HepG2 (cell line): ENCODE results near the gene PDZD8. TPM values are rescaled to one million over a fixed set of nuclear protein-coding genes. Genes with fewer than 3 reads are reported as not detected.

ENCODE experiments used
- CBX5 ChIP-seq: sonication (generic); formaldehyde crosslinking; IDR thresholded peaks from 2 replicates; pipeline ENCODE4 v1.4.0; 2020; ENCODE audit warnings: missing genetic modification reagents, borderline replicate concordance
- EHMT2 ChIP-seq: fragments of 200-600 bp; sonication (generic); IDR thresholded peaks from 2 replicates; pipeline ENCODE4 v1.7.0; 2017; ENCODE audit warnings: antibody characterized with exemption, low read depth, low read length, borderline replicate concordance
- HNRNPH1 ChIP-seq: fragments of 200-400 bp; formaldehyde crosslinking; optimal IDR thresholded peaks from 2 replicates; pipeline ENCODE3; 2017; ENCODE audit warnings: mild to moderate bottlenecking, low read depth, low read length
- JDP2 ChIP-seq: sonication (generic); formaldehyde crosslinking; IDR thresholded peaks from 2 replicates; pipeline ENCODE4 v1.8.1; 2022; ENCODE audit warnings: missing genetic modification reagents, borderline replicate concordance
- RARG ChIP-seq: sonication (generic); formaldehyde crosslinking; IDR thresholded peaks from 2 replicates; pipeline ENCODE4 v1.4.0; 2020; ENCODE audit warnings: low read depth, mild to moderate bottlenecking, missing genetic modification reagents
- TCF12 ChIP-seq, 2 experiments: fragments of 450-650 bp in 1 of 2; sonication (generic) in 1 of 2; formaldehyde crosslinking in 1 of 2; IDR thresholded peaks; 2 replicates each; pipeline versions ENCODE4 v1.6.1 to v1.8.0; 2017 to 2022; ENCODE audit warnings: antibody characterized with exemption in 1 of 2, mild to moderate bottlenecking in 1 of 2, missing genetic modification reagents in 1 of 2, moderate library complexity in 1 of 2
- TEAD3 ChIP-seq: optimal IDR thresholded peaks from 2 replicates; pipeline ENCODE3; 2016; ENCODE audit warnings: borderline replicate concordance
- ZMYM4 ChIP-seq: sonication (generic); formaldehyde crosslinking; IDR thresholded peaks from 2 replicates; pipeline ENCODE4 v1.8.1; 2023; ENCODE audit warnings: mild to moderate bottlenecking, missing genetic modification reagents
- ZNF230 ChIP-seq: sonication (generic); formaldehyde crosslinking; IDR thresholded peaks from 2 replicates; pipeline ENCODE4 v1.4.0; 2020; ENCODE audit warnings: mild to moderate bottlenecking, missing genetic modification reagents
- ZNF326 ChIP-seq: sonication (generic); formaldehyde crosslinking; IDR thresholded peaks from 2 replicates; pipeline ENCODE4 v1.4.0; 2020; ENCODE audit warnings: missing genetic modification reagents, borderline replicate concordance
- ZNF333 ChIP-seq: sonication (generic); formaldehyde crosslinking; IDR thresholded peaks from 2 replicates; pipeline ENCODE4 v1.4.0; 2020; ENCODE audit warnings: mild to moderate bottlenecking, missing genetic modification reagents, borderline replicate concordance
- ZNF878 ChIP-seq: sonication (generic); formaldehyde crosslinking; IDR thresholded peaks from 2 replicates; pipeline ENCODE4 v1.8.1; 2023; ENCODE audit warnings: mild to moderate bottlenecking, missing genetic modification reagents, moderate library complexity
- ZSCAN25 ChIP-seq: sonication (generic); formaldehyde crosslinking; IDR thresholded peaks from 2 replicates; pipeline ENCODE4 v1.8.0; 2022; ENCODE audit warnings: mild to moderate bottlenecking, missing genetic modification reagents
- polyA plus RNA-seq, 8 experiments: library from polyadenylated mRNA; depleted of rRNA in 3 of 8; stranded (reverse) in 7 of 8; unstranded in 1 of 8; fragments of >200 nt; fragmentation: Illumina TruSeq in 4 of 8; extraction: Trizol in 4 of 8; gene quantifications; 2 replicates each; pipeline versions ENCODE4 v1.2.1 to v1.2.3, GENCODE V29; 2011 to 2016; ENCODE audit warnings: low read depth in 4 of 8, missing spikeins in 1 of 8, mixed read lengths in 1 of 8; ENCODE audit not compliant: insufficient read depth in 1 of 8
- total RNA-seq, 5 experiments: library from RNA; depleted of rRNA; stranded (reverse); fragments of >200 nt; fragmentation: Illumina TruSeq; extraction: Trizol; gene quantifications; 2 replicates each; pipeline ENCODE4 v1.2.3, GENCODE V29; 2016; ENCODE audit warnings: low read depth in 1 of 5
- TF ChIP-seq, protein P1 (sequence below): sonication (generic); formaldehyde crosslinking; conservative IDR thresholded peaks from 2 replicates; pipeline ENCODE4 v1.8.1; 2023; ENCODE audit warnings: missing genetic modification reagents
- TF ChIP-seq, protein P2 (sequence below): sonication (generic); formaldehyde crosslinking; IDR thresholded peaks from 2 replicates; pipeline ENCODE4 v1.4.0; 2020; ENCODE audit warnings: mild to moderate bottlenecking, low read depth, missing genetic modification reagents
- TF ChIP-seq, protein P3 (sequence below): sonication (generic); formaldehyde crosslinking; IDR thresholded peaks from 2 replicates; pipeline ENCODE4 v1.8.1; 2023; ENCODE audit warnings: mild to moderate bottlenecking, moderate library complexity, missing genetic modification reagents
- TF ChIP-seq, protein P4 (sequence below): sonication (generic); formaldehyde crosslinking; IDR thresholded peaks from 2 replicates; pipeline ENCODE4 v1.4.0; 2020; ENCODE audit warnings: low read depth, mild to moderate bottlenecking, missing genetic modification reagents
- TF ChIP-seq, protein P5 (sequence below): IDR thresholded peaks from 2 replicates; pipeline ENCODE4 v1.6.1; 2016
- TF ChIP-seq, protein P6 (sequence below): IDR thresholded peaks from 2 replicates; pipeline ENCODE4 v1.6.1; 2018; ENCODE audit warnings: missing genetic modification reagents
- TF ChIP-seq, protein P7 (sequence below): sonication (generic); formaldehyde crosslinking; conservative IDR thresholded peaks from 2 replicates; pipeline ENCODE4 v1.4.0; 2020; ENCODE audit warnings: missing genetic modification reagents

Gene PDZD8
- total and polyA plus RNA-seq, 2 of the 13 experiments (the other 11 are each of a cell fraction or from before 2014, with no cell fraction given): 11.2 to 32.0 TPM

DNA sequence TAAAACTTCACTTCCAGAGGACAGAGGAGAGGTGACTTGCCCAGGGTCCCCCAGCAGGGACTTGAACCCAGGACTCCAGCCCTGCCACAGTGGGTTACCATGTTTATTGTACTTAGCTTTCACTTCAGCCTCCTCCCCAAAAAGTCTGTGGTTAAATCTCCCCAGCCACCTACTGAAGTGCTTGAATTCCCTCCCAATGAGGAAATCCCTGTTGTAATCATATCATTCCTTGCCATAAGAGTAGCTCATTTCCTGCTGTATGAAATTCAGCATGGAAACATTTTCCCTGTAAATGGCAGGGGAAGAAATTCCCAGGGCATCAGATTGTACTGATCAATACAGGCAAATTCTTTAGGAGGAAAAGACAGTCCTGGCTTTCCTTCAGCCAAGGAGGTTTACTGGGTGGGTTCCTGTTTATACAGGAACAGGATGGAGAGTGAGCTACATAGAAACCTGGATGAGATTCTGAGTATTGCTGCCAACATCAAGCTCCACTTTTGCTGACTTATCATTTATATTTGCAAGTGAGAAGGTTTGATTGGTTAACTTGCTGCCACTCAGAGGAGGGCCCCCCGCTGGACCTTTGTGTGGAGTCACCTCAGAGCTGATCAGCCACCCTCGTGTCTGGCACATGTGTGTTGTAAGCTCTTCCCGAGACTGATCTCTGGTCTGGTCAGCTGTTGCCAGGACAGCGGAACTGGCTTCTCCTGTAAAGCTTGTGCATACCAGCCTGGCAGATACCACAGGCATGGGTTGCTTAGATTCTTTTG, 16.4 kb upstream of the PDZD8 start (continued):
- TF ChIP-seq, protein P1, sequence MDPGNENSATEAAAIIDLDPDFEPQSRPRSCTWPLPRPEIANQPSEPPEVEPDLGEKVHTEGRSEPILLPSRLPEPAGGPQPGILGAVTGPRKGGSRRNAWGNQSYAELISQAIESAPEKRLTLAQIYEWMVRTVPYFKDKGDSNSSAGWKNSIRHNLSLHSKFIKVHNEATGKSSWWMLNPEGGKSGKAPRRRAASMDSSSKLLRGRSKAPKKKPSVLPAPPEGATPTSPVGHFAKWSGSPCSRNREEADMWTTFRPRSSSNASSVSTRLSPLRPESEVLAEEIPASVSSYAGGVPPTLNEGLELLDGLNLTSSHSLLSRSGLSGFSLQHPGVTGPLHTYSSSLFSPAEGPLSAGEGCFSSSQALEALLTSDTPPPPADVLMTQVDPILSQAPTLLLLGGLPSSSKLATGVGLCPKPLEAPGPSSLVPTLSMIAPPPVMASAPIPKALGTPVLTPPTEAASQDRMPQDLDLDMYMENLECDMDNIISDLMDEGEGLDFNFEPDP: no peak
- TF ChIP-seq, protein P2, sequence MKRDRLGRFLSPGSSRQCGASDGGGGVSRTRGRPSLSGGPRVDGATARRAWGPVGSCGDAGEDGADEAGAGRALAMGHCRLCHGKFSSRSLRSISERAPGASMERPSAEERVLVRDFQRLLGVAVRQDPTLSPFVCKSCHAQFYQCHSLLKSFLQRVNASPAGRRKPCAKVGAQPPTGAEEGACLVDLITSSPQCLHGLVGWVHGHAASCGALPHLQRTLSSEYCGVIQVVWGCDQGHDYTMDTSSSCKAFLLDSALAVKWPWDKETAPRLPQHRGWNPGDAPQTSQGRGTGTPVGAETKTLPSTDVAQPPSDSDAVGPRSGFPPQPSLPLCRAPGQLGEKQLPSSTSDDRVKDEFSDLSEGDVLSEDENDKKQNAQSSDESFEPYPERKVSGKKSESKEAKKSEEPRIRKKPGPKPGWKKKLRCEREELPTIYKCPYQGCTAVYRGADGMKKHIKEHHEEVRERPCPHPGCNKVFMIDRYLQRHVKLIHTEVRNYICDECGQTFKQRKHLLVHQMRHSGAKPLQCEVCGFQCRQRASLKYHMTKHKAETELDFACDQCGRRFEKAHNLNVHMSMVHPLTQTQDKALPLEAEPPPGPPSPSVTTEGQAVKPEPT (CRISPR knock-in tag): no peak
- TF ChIP-seq, protein P3, sequence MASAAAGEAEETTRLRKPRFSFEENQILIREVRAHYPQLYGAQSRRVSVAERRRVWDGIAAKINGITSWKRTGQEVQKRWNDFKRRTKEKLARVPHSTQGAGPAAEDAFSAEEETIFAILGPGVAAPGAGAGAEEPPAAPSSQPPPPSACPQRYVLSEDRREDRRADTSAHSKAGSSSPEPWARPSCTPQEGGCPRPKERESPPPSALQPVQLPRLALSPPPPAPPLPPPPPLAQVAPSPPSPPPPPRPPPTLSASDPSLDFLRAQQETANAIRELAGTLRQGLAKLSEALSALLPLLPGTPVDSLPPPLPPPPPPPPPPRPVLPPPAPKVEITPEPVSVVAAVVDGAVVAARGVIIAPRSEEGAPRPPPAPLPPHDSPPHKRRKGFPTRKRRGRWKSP (CRISPR knock-in tag): peak; percentile 51; the same call in 1 of the 2 replicates
- TF ChIP-seq HNRNPH1 (no peak), RARG (CRISPR knock-in tag) (no peak), TCF12 (IDR thresholded peaks at IDR 0.05) (no peak), TCF12 (CRISPR knock-in tag; IDR thresholded peaks at IDR 0.05) (no peak), ZSCAN25 (CRISPR knock-in tag) (no peak), ZNF230 (no peak), EHMT2 (peak; percentile 22; the same call in 1 of the 2 replicates), ZMYM4 (peak; percentile 62; the same call in 1 of the 2 replicates), ZNF333 (CRISPR knock-in tag) (no peak), CBX5 (peak; percentile 35; the same call in 1 of the 2 replicates), TEAD3 (peak; percentile 84), ZNF326 (no peak), ZNF878 (CRISPR knock-in tag) (peak; percentile 88), JDP2 (no peak)
- TF ChIP-seq, protein P4, sequence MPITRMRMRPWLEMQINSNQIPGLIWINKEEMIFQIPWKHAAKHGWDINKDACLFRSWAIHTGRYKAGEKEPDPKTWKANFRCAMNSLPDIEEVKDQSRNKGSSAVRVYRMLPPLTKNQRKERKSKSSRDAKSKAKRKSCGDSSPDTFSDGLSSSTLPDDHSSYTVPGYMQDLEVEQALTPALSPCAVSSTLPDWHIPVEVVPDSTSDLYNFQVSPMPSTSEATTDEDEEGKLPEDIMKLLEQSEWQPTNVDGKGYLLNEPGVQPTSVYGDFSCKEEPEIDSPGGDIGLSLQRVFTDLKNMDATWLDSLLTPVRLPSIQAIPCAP (CRISPR knock-in tag): no peak
- TF ChIP-seq, protein P5, sequence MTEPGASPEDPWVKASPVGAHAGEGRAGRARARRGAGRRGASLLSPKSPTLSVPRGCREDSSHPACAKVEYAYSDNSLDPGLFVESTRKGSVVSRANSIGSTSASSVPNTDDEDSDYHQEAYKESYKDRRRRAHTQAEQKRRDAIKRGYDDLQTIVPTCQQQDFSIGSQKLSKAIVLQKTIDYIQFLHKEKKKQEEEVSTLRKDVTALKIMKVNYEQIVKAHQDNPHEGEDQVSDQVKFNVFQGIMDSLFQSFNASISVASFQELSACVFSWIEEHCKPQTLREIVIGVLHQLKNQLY (CRISPR knock-in tag): peak; percentile 82
- TF ChIP-seq, protein P6, sequence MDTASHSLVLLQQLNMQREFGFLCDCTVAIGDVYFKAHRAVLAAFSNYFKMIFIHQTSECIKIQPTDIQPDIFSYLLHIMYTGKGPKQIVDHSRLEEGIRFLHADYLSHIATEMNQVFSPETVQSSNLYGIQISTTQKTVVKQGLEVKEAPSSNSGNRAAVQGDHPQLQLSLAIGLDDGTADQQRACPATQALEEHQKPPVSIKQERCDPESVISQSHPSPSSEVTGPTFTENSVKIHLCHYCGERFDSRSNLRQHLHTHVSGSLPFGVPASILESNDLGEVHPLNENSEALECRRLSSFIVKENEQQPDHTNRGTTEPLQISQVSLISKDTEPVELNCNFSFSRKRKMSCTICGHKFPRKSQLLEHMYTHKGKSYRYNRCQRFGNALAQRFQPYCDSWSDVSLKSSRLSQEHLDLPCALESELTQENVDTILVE (CRISPR knock-in tag): peak; percentile 38; the same call in 1 of the 2 replicates
- TF ChIP-seq, protein P7, sequence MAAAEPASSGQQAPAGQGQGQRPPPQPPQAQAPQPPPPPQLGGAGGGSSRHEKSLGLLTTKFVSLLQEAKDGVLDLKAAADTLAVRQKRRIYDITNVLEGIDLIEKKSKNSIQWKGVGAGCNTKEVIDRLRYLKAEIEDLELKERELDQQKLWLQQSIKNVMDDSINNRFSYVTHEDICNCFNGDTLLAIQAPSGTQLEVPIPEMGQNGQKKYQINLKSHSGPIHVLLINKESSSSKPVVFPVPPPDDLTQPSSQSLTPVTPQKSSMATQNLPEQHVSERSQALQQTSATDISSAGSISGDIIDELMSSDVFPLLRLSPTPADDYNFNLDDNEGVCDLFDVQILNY (CRISPR knock-in tag): no peak
